DND-41 (cell line): ENCODE measurements around the gene THUMPD3.

ENCODE experiments used
- ATAC-seq: fragments of 200-7000 bp; cut with Tn5 transposase; 3 replicates; pipeline ENCODE4 v1.9.1; 2021; ENCODE audit warnings: low read depth; ENCODE audit not compliant: insufficient read depth
- DNase-seq: peaks from one replicate; pipeline ENCODE4 v3.0.0-alpha.2; 2020
- H2AFZ ChIP-seq: 2 replicates; pipeline ENCODE4 v1.6.0; 2012; ENCODE audit warnings: low read depth, low read length
- H3K27ac ChIP-seq: 2 replicates; pipeline ENCODE4 v1.5.1; 2012; ENCODE audit warnings: low read length, inconsistent platforms
- H3K27me3 ChIP-seq: fragments of 200-600 bp; sonication (generic); 2 replicates; pipeline ENCODE4 v1.6.0; 2012; ENCODE audit warnings: low read length, mild to moderate bottlenecking, inconsistent platforms; ENCODE audit not compliant: insufficient read depth, poor library complexity
- H3K36me3 ChIP-seq: 2 replicates; pipeline ENCODE4 v1.5.1; 2012; ENCODE audit warnings: low read length, inconsistent platforms; ENCODE audit not compliant: insufficient read depth
- H3K4me1 ChIP-seq: 2 replicates; pipeline ENCODE4 v1.5.1; 2012; ENCODE audit warnings: mild to moderate bottlenecking, low read length; ENCODE audit not compliant: insufficient read depth
- H3K4me2 ChIP-seq: 2 replicates; pipeline ENCODE4 v1.6.0; 2012; ENCODE audit warnings: mild to moderate bottlenecking, moderate library complexity, low read length, inconsistent platforms; ENCODE audit not compliant: insufficient read depth
- H3K4me3 ChIP-seq, 2 experiments: fragments of 200-600 bp in 1 of 2; shearing (Covaris generic) in 1 of 2; 2 replicates each; pipeline ENCODE4 v1.5.1; 2012 to 2016; ENCODE audit warnings: inconsistent platforms in 2 of 2, low read length in 2 of 2, mild to moderate bottlenecking in 2 of 2, low read depth in 1 of 2, moderate library complexity in 1 of 2
- H3K79me2 ChIP-seq: 2 replicates; pipeline ENCODE4 v1.6.0; 2012; ENCODE audit warnings: low read length, inconsistent platforms; ENCODE audit not compliant: insufficient read depth
- H3K9ac ChIP-seq: 2 replicates; pipeline ENCODE4 v1.6.0; 2012; ENCODE audit warnings: low read depth, mild to moderate bottlenecking, inconsistent platforms, low read length, moderate library complexity
- H3K9me3 ChIP-seq: 2 replicates; pipeline ENCODE4 v1.5.1; 2012; ENCODE audit warnings: low read length, moderate library complexity, mild to moderate bottlenecking, inconsistent platforms; ENCODE audit not compliant: insufficient read depth, severe bottlenecking
- H4K20me1 ChIP-seq: 2 replicates; pipeline ENCODE4 v1.6.0; 2012; ENCODE audit warnings: low read length; ENCODE audit not compliant: insufficient read depth
- EZH2 ChIP-seq: IDR thresholded peaks from 3 replicates; pipeline ENCODE4 v1.6.1; 2012; ENCODE audit warnings: borderline replicate concordance, low read depth, mild to moderate bottlenecking, moderate library complexity, low read length, inconsistent platforms; ENCODE audit not compliant: severe bottlenecking
- TF ChIP-seq, protein P1 (sequence below): IDR thresholded peaks from 2 replicates; pipeline ENCODE4 v1.5.1; 2012; ENCODE audit warnings: borderline replicate concordance, low read length, moderate library complexity, mild to moderate bottlenecking; ENCODE audit not compliant: poor library complexity, severe bottlenecking; ENCODE audit errors: extremely low read depth

THUMPD3 gene

DNA sequence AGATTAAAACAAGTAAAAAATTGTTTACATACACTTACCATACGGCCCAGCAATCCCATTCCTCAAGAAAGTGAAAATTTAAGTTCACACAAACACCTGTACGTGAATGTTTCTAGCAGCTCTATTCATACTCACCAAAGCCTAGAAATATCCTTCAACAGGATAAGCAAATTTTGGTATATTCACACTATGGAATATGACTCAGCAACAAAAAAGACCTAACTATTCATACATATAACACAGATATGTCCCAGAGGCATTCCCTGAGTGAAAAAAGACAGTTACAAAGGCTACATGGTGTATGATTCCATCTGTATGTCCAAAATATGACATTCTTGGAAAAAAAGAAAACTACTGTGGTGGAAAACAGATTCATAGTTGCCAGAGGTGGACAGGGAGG, 40.1 kb upstream of the THUMPD3 start:
- Histone ChIP-seq H3K4me1 (no peaks in the 10 kb centered on the region), H3K79me2 (no peaks in the 10 kb centered on the region), H3K4me2 (no peak overlapping the region), H3K9me3 (peaks cover 7% of the 10 kb centered on the region), H3K4me3 (no peak overlapping the region), H3K27ac (no peak overlapping the region), H2AFZ (no peak overlapping the region), H3K36me3 (no peaks in the 10 kb centered on the region), H3K27me3 (peaks cover 10% of the 10 kb centered on the region), H3K9ac (no peak overlapping the region), H4K20me1 (no peaks in the 10 kb centered on the region)
- DNase-seq (no peak), ATAC-seq (no peak)
- TF ChIP-seq, protein P1, sequence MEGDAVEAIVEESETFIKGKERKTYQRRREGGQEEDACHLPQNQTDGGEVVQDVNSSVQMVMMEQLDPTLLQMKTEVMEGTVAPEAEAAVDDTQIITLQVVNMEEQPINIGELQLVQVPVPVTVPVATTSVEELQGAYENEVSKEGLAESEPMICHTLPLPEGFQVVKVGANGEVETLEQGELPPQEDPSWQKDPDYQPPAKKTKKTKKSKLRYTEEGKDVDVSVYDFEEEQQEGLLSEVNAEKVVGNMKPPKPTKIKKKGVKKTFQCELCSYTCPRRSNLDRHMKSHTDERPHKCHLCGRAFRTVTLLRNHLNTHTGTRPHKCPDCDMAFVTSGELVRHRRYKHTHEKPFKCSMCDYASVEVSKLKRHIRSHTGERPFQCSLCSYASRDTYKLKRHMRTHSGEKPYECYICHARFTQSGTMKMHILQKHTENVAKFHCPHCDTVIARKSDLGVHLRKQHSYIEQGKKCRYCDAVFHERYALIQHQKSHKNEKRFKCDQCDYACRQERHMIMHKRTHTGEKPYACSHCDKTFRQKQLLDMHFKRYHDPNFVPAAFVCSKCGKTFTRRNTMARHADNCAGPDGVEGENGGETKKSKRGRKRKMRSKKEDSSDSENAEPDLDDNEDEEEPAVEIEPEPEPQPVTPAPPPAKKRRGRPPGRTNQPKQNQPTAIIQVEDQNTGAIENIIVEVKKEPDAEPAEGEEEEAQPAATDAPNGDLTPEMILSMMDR: no peak
- no peak for TF ChIP-seq EZH2

DNA sequence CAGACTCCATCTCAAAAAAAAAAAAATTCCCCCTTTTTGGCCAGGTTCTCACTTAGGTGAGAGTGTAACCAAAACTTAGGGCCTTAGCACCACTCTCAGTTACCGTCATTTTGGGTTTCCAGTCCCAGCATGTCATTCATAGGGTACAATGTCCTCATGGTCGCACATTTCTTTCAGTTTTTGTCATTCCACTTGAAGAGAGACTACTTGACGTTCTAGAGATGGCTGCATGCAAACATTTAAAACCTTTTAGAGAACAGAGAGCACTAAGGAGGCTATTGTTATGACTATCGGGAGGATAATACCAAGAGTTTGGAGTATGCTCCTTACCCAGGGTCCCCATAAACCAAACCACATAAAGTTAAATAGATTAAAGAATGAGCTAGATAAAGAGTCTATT, 37.9 kb upstream of the THUMPD3 start:
- no peak for TF ChIP-seq EZH2
- TF ChIP-seq, protein P1: no peak
- no peak overlapping the region for H3K4me3 ChIP-seq
- peaks cover 12% of the 10 kb centered on the region for H3K9me3 ChIP-seq
- no peaks in the 10 kb centered on the region for H3K36me3 ChIP-seq
- no peaks in the 10 kb centered on the region for H3K4me1 ChIP-seq
- no peak overlapping the region for H3K4me2 ChIP-seq
- H3K9ac ChIP-seq: no peak overlapping the region
- no peaks in the 10 kb centered on the region for H3K79me2 ChIP-seq
- no peak overlapping the region for H2AFZ ChIP-seq
- H3K27me3 ChIP-seq: peaks cover under 1% of the 10 kb centered on the region
- no peaks in the 10 kb centered on the region for H4K20me1 ChIP-seq
- ATAC-seq: no peak
- no peak for DNase-seq
- H3K27ac ChIP-seq: no peak overlapping the region

DNA sequence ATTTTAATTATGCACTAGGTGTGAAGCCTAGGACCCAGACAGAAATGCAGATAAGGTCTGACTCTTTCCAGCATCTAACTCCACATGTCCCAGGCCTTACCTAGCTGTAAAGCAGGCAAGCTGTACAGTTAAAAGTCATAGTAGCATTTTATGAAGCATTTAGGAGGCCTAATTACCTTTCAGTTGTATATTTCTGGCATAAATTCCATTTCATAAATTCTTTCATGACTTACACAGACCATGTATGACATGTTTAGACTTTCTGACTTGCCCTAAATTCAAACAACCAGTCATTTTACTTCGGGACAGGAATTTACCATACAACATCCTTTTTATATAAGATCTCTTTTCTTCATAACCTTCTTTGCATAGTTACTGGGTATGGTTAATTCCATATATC, 35.3 kb upstream of the THUMPD3 start:
- DNase-seq (no peak), ATAC-seq (no peak)
- Histone ChIP-seq H3K36me3 (no peaks in the 10 kb centered on the region), H3K79me2 (no peaks in the 10 kb centered on the region), H3K9ac (no peak overlapping the region), H2AFZ (no peak overlapping the region), H4K20me1 (no peaks in the 10 kb centered on the region), H3K27ac (no peak overlapping the region), H3K9me3 (peaks cover 12% of the 10 kb centered on the region), H3K4me3 (no peak overlapping the region), H3K4me2 (no peak overlapping the region), H3K4me1 (no peaks in the 10 kb centered on the region), H3K27me3 (no peaks in the 10 kb centered on the region)
- TF ChIP-seq EZH2: no peak
- TF ChIP-seq, protein P1: no peak

DNA sequence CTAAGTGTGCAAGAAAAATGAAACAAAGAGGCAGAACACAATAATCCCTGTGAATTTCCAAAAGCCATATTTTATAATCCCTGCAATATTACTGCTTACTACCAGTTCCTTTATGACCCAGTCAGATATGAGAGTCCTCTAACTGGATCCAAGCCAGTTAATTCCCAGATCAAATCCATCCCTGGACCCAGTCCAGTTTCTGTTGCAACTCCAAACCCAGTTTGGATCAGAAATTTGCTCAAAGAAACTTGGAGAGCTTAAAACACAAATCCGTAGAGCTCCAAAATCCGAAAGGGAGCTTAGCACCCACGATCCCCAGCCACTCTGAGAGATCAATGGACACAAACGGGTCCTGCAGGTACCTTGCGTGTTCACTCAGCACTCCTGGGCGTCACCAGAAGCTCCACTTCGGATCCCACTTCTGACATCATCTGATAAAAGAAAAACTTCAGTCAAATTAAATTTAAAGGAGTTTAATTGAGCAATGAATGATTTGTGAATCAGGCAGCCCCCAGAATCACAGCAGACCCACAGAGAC, 32.6 kb upstream of the THUMPD3 start:
- Histone ChIP-seq H2AFZ (no peak overlapping the region), H3K9ac (no peak overlapping the region), H3K4me1 (no peaks in the 10 kb centered on the region), H3K27me3 (no peaks in the 10 kb centered on the region), H3K9me3 (peaks cover 12% of the 10 kb centered on the region), H3K4me2 (no peak overlapping the region), H4K20me1 (no peaks in the 10 kb centered on the region), H3K36me3 (no peaks in the 10 kb centered on the region), H3K4me3 (no peak overlapping the region), H3K27ac (no peak overlapping the region), H3K79me2 (no peaks in the 10 kb centered on the region)
- TF ChIP-seq, protein P1: no peak
- no peak for TF ChIP-seq EZH2
- DNase-seq (no peak), ATAC-seq (no peak)
